Right lobe of liver (tissue), 6 donors: Measurements from ENCODE around the gene UQCRQ. TPM values are rescaled to one million over a fixed set of nuclear protein-coding genes. Genes with fewer than 3 reads are reported as not detected.
A peak's percentile ranks its signal among the peaks of the same experiment; 100 is the strongest.

ENCODE experiments used
- ATAC-seq, 4 donors: fragments of 200-7000 bp; cut with Tn5 transposase; one replicate each; pipeline ENCODE4 v1.9.1; 2020; ENCODE audit warnings: mild to moderate bottlenecking in 4 of 4, moderate library complexity in 4 of 4
- DNase-seq, 3 donors: peaks; one replicate each; pipeline ENCODE4 v3.0.0-alpha.2; 2020
- H3K27ac ChIP-seq, 3 donors: fragments of 200-600 bp; one replicate each; pipeline ENCODE4 v1.8.0; 2022
- H3K27me3 ChIP-seq, 2 donors: fragments of 200-600 bp; one replicate each; pipeline ENCODE4 v1.8.0; 2022
- H3K36me3 ChIP-seq, 4 donors: fragments of 200-600 bp; sonication (generic) in 1 of 4; one replicate each; pipeline versions ENCODE4 v1.5.1 to v1.8.0; 2017 to 2022; ENCODE audit warnings: control low read depth in 1 of 4
- H3K4me1 ChIP-seq, 4 donors: fragments of 200-600 bp; sonication (generic) in 1 of 4; one replicate each; pipeline versions ENCODE4 v1.5.1 to v1.8.0; 2017 to 2022; ENCODE audit warnings: control low read depth in 1 of 4
- H3K4me3 ChIP-seq, 3 donors: fragments of 200-600 bp; one replicate each; pipeline ENCODE4 v1.8.0; 2022
- H3K9me3 ChIP-seq, 4 donors: fragments of 200-600 bp; sonication (generic) in 1 of 4; one replicate each; pipeline versions ENCODE4 v1.5.1 to v1.8.0; 2017 to 2022; ENCODE audit warnings: control low read depth in 1 of 4
- CTCF ChIP-seq, 4 donors: fragments of 200-600 bp in 3 of 4; fragments of 450-650 bp in 1 of 4; IDR thresholded peaks; one replicate each; pipeline versions ENCODE4 v1.5.1 to v1.8.0; 2016 to 2022; ENCODE audit warnings: antibody characterized with exemption in 4 of 4, mild to moderate bottlenecking in 2 of 4
- POLR2A ChIP-seq: fragments of 450-650 bp; IDR thresholded peaks from one replicate; pipeline ENCODE4 v1.6.1; 2017; ENCODE audit warnings: antibody characterized with exemption, mild to moderate bottlenecking
- WGBS: methylation state at CpG from one replicate; pipeline ENCODE4 v1.1.6; 2018; ENCODE audit warnings: low coverage, low lambda C conversion rate; ENCODE audit not compliant: insufficient coverage; ENCODE audit errors: missing lambda C conversion rate; 5-methylcytosine and 5-hydroxymethylcytosine counted together
- intact Hi-C, 2 donors: fragments of 100-400 bp; cut with DNase I; formaldehyde crosslinking; loops; one replicate each; pipeline versions ENCODE4 v1.11.2 to v1.14.1; 2022
- total RNA-seq, 6 experiments: library from RNA; depleted of rRNA in 2 of 6; stranded (reverse); fragments of >200 nt in 2 of 6; fragmentation: NEBNext Ultra II Directional in 3 of 6; extraction: Animal tissue kit (Norgen Biotek cat#: 25700) in 3 of 6; gene quantifications; one replicate each; pipeline versions ENCODE4 v1.1.0 to v1.2.4, GENCODE V29; 2016 to 2023
- donor health status: DM: no; HTN: yes; CAD: no.
- donor health status: DM: no; HTN: no; CAD: no.
- donor health status: DM: no; HTN: no; CAD: no.
- donor health status: DM: no; HTN: yes; CAD: no.
- donor health status: DM: no; HTN: yes; CAD: no.

UQCRQ gene
- total RNA-seq, 6 experiments from 2014 or later: 488 to 702 (median 628) TPM

GRCh38 chr5:132830436-132831094 lies 35.9 kb upstream of the UQCRQ start, which contains the start of gene SHROOM1:
Gene SHROOM1 (minus strand): TSS chr5:132830647. CDS start chr5:132826140, 4,507 bp downstream.
- peak; percentile 99 for TF ChIP-seq POLR2A
- no peak for TF ChIP-seq CTCF (IDR thresholded peaks at IDR 0.05)
- no peaks in the 10 kb centered on the region for H3K9me3 ChIP-seq
- DNase-seq (peak; percentile 87 to 89 (median 89)), ATAC-seq (peak; percentile 74 to 85 (median 82))
- H3K27ac ChIP-seq: peak within 1 kb of the TSS; percentile 94 to 96 (median 95)
- 42% methylated on average over 4 of the region's 78 CpGs for WGBS
- H3K36me3 ChIP-seq: peaks cover 0 to 10% (median 1%) of the 10 kb centered on the region in 4 donors
- peaks cover 0 to 41% (median 10%) of the 10 kb centered on the region in 4 donors for H3K4me1 ChIP-seq
- H3K4me3 ChIP-seq: peak within 1 kb of the TSS; percentile 66 to 92 (median 74)
- intact Hi-C loops: no loop called here
- H3K27me3 ChIP-seq: no peaks in the 10 kb centered on the region

- no peaks in the 10 kb centered on the region for H3K9me3 ChIP-seq
- TF ChIP-seq POLR2A: no peak
- H3K4me3 ChIP-seq: peak overlapping the region; percentile 66 to 92 (median 74)
- peaks cover 0 to 9% (median 0%) of the 10 kb centered on the region in 4 donors for H3K36me3 ChIP-seq
- intact Hi-C loops: no loop called here
- no peaks in the 10 kb centered on the region for H3K27me3 ChIP-seq
- H3K27ac ChIP-seq: peak overlapping the region; percentile 94 to 96 (median 95)
- DNase-seq (no peak), ATAC-seq (peak in 2 of 4 donors; percentile 0)
- 70% methylated on average over 9 of the region's 15 CpGs for WGBS
- peaks cover 0 to 38% (median 10%) of the 10 kb centered on the region in 4 donors for H3K4me1 ChIP-seq
Measured at GRCh38 chr5:132831095-132831860, 35.2 kb upstream of the UQCRQ start.

GRCh38 chr5:132832612-132833011 lies 33.8 kb upstream of the UQCRQ start:
- ATAC-seq (no peak), DNase-seq (no peak)
- intact Hi-C loops: no loop called here
- no peaks in the 10 kb centered on the region for H3K27me3 ChIP-seq
- no peaks in the 10 kb centered on the region for H3K9me3 ChIP-seq
- TF ChIP-seq POLR2A (no peak), CTCF (IDR thresholded peaks at IDR 0.05) (no peak)
- 88% methylated on average over 5 of the region's 5 CpGs for WGBS
- no peak overlapping the region for H3K27ac ChIP-seq
- no peaks in the 10 kb centered on the region for H3K36me3 ChIP-seq
- H3K4me1 ChIP-seq: peaks cover 0 to 39% (median 15%) of the 10 kb centered on the region in 4 donors
- no peak overlapping the region for H3K4me3 ChIP-seq

DNA sequence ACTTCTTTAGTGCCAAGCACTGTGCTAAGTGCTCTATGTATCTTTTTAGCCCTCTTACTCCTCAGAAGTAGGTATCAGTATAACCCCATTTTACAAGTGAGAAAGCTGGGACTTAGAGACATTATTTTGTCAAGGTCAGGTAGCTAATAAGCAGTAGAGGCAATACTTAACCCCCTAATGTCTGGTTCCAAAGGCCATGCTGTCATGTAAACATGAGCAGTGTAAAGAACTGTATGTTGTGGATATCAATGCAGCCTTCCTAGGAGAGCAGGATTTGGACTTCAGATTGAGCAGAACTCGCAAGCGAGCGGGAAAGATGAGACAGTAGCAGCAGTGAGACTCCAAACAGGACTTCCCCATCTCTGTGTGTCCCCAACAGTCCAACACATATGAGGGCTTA lies 32.4 kb upstream of the UQCRQ start:
- 100% methylated on average over 3 of the region's 3 CpGs for WGBS

More for the DNA sequence above, 32.4 kb upstream of the UQCRQ start:
- no peaks in the 10 kb centered on the region for H3K36me3 ChIP-seq
- no peak overlapping the region for H3K27ac ChIP-seq
- intact Hi-C loops: no loop called here
- DNase-seq: no peak
- TF ChIP-seq POLR2A: no peak
- TF ChIP-seq CTCF (IDR thresholded peaks at IDR 0.05): no peak
- no peaks in the 10 kb centered on the region for H3K9me3 ChIP-seq
- ATAC-seq: no peak
- H3K27me3 ChIP-seq: no peaks in the 10 kb centered on the region
- H3K4me1 ChIP-seq: peaks cover 0 to 38% (median 14%) of the 10 kb centered on the region in 4 donors
- H3K4me3 ChIP-seq: no peak overlapping the region
